Gastrocnemius medialis (tissue), 4 donors: ENCODE data around the gene GHRH. TPM values are rescaled to one million over a fixed set of nuclear protein-coding genes. Genes with fewer than 3 reads are reported as not detected.

Source experiments
- ATAC-seq, 2 donors: fragments of 150-250 bp; one replicate each; pipeline ENCODE4 v1.9.1; 2016
- DNase-seq, 2 donors: peaks; one replicate each; pipeline ENCODE4 v3.0.0-alpha.2; 2019
- H3K27ac ChIP-seq, 4 donors: fragments of 200-600 bp; sonication (generic); 1 replicate in 1 of 4; 2 replicates in 3 of 4; pipeline ENCODE4 v1.5.1; 2016 to 2018; ENCODE audit warnings: mild to moderate bottlenecking in 2 of 4, moderate library complexity in 1 of 4
- H3K27me3 ChIP-seq, 3 donors: fragments of 200-600 bp; sonication (generic) in 2 of 3; 1 replicate in 1 of 3; 2 replicates in 2 of 3; pipeline versions ENCODE4 v1.5.1 to v1.6.0; 2016 to 2019; ENCODE audit warnings: mild to moderate bottlenecking in 1 of 3, moderate library complexity in 1 of 3
- H3K36me3 ChIP-seq, 2 donors: fragments of 200-600 bp; sonication (generic) in 1 of 2; one replicate each; pipeline ENCODE4 v1.5.1; 2017 to 2018
- H3K4me1 ChIP-seq, 2 donors: fragments of 200-600 bp; sonication (generic) in 1 of 2; one replicate each; pipeline ENCODE4 v1.5.1; 2016 to 2017; ENCODE audit warnings: mild to moderate bottlenecking in 2 of 2
- H3K4me3 ChIP-seq, 4 donors: fragments of 200-600 bp; sonication (generic) in 3 of 4; 1 replicate in 1 of 4; 2 replicates in 3 of 4; pipeline ENCODE4 v1.5.1; 2016 to 2019; ENCODE audit warnings: mild to moderate bottlenecking in 2 of 4
- H3K9me3 ChIP-seq, 3 donors: fragments of 200-600 bp; sonication (generic) in 2 of 3; 1 replicate in 1 of 3; 2 replicates in 2 of 3; pipeline ENCODE4 v1.5.1; 2016 to 2019
- CTCF ChIP-seq, 5 experiments: fragments of 450-650 bp in 3 of 5; fragments of 200-600 bp in 2 of 5; sonication (generic) in 2 of 5; IDR thresholded peaks in 4 of 5; conservative IDR thresholded peaks in 1 of 5; 1 replicate in 4 of 5; 2 replicates in 1 of 5; pipeline ENCODE4 v1.5.1; 2016 to 2019; ENCODE audit warnings: antibody characterized with exemption in 5 of 5, mild to moderate bottlenecking in 3 of 5, moderate library complexity in 3 of 5
- POLR2A ChIP-seq, 2 donors: fragments of 450-650 bp; IDR thresholded peaks; one replicate each; pipeline ENCODE4 v1.6.1; 2017; ENCODE audit warnings: antibody characterized with exemption in 2 of 2, mild to moderate bottlenecking in 2 of 2, moderate library complexity in 2 of 2
- in situ Hi-C, 4 donors: fragments of 200-750 bp; cut with MboI; loops; one replicate each; pipeline versions ENCODE4 v1.15.0 to v1.8.0; 2017; ENCODE audit warnings: low sequenced_read_pairs in 4 of 4
- intact Hi-C: fragments of 100-400 bp; cut with DNase I; formaldehyde crosslinking; loops from one replicate; pipeline ENCODE4 v1.15.1; 2023; ENCODE audit warnings: low total_unique reads
- total RNA-seq, 4 donors: library from RNA; depleted of rRNA; stranded (reverse); fragments of >200 nt; gene quantifications; one replicate each; pipeline versions ENCODE4 v1.1.0 to v1.2.3, GENCODE V29; 2016

GHRH gene
- total RNA-seq, 4 donors from 2014 or later, result not detected

- in situ Hi-C loops, result no loop called here
These were observed 51.8 kb downstream of the GHRH start for GRCh38 chr20:37209661-37210314.

GRCh38 chr20:37209193-37209592 is 52.4 kb downstream of the GHRH start:
- Histone ChIP-seq H3K4me3 (no peak overlapping the region), H3K27me3 (no peaks in the 10 kb centered on the region), H3K9me3 (no peaks in the 10 kb centered on the region), H3K4me1 (no peaks in the 10 kb centered on the region), H3K36me3 (peaks cover 3 to 99% of the 10 kb centered on the region in 2 donors), H3K27ac (no peak overlapping the region)
- in situ Hi-C loops, result no loop called here
- TF ChIP-seq POLR2A (IDR thresholded peaks at IDR 0.05) (no peak), CTCF (IDR thresholded peaks at IDR 0.05 in 4 of 5, conservative IDR thresholded peaks at IDR 0.05 in 1 of 5) (no peak)
- ATAC-seq (no peak), DNase-seq (no peak)
- intact Hi-C loops, result no loop called here

More at GRCh38 chr20:37209661-37210314, 51.8 kb downstream of the GHRH start:
- no peaks in the 10 kb centered on the region for H3K9me3 ChIP-seq
- intact Hi-C loops, result no loop called here
- H3K4me3 ChIP-seq, result no peak overlapping the region
- TF ChIP-seq CTCF (IDR thresholded peaks at IDR 0.05 in 4 of 5, conservative IDR thresholded peaks at IDR 0.05 in 1 of 5) (no peak), POLR2A (IDR thresholded peaks at IDR 0.05) (no peak)
- H3K27ac ChIP-seq, result no peak overlapping the region
- H3K36me3 ChIP-seq, result peaks cover 3 to 98% of the 10 kb centered on the region in 2 donors
- no peaks in the 10 kb centered on the region for H3K4me1 ChIP-seq
- H3K27me3 ChIP-seq, result no peaks in the 10 kb centered on the region
- no peak for ATAC-seq
- no peak for DNase-seq

DNA sequence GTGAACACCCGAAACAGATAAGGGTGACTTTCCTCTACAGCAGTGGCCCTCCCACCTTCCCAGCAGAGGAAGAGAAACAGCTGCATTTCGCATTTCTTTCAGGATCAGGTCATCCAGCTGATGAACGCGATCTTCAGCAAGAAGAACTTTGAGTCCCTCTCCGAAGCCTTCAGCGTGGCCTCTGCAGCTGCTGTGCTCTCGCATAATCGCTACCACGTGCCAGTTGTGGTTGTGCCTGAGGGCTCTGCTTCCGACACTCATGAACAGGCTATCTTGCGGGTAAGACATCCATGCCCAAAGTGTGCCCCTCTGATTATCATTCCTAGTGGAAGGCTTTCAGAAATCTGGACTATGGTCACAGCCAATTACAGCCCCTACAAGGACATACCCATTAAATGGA is 54.4 kb downstream of the GHRH start:
- no peaks in the 10 kb centered on the region for H3K27me3 ChIP-seq
- in situ Hi-C loops, result no loop called here
- no peak for ATAC-seq
- no peaks in the 10 kb centered on the region for H3K4me1 ChIP-seq
- H3K27ac ChIP-seq, result no peak overlapping the region
- peaks cover 3 to 86% of the 10 kb centered on the region in 2 donors for H3K36me3 ChIP-seq
- no peaks in the 10 kb centered on the region for H3K9me3 ChIP-seq
- TF ChIP-seq POLR2A (IDR thresholded peaks at IDR 0.05) (no peak), CTCF (IDR thresholded peaks at IDR 0.05 in 4 of 5, conservative IDR thresholded peaks at IDR 0.05 in 1 of 5) (no peak)
- no peak for DNase-seq
- intact Hi-C loops, result no loop called here
- no peak overlapping the region for H3K4me3 ChIP-seq

DNA sequence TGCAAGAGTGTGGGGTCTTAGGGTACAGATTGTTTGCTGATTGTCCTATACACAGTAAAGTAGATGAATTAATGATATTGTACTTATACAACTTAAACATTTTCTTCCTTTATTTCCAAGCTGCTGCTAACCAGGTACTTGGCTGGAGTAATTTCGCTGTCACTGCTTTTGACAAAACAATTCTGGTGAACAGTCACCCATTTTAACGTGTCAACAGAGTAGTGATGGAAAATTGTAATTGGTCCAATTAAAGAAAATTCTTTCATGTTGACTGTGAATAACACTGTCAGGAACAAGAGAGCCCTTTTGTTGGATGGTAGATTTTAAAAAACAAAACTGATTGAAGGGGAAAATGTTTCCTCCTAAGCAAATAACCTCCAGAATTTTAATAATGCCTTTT is 55.8 kb downstream of the GHRH start:
- intact Hi-C loops (no loop called here), in situ Hi-C loops (no loop called here)
- no peak overlapping the region for H3K27ac ChIP-seq
- H3K4me1 ChIP-seq, result no peaks in the 10 kb centered on the region
- no peak for TF ChIP-seq CTCF (IDR thresholded peaks at IDR 0.05 in 4 of 5, conservative IDR thresholded peaks at IDR 0.05 in 1 of 5)
- no peak for TF ChIP-seq POLR2A (IDR thresholded peaks at IDR 0.05)
- ATAC-seq (no peak), DNase-seq (no peak)
- H3K4me3 ChIP-seq, result no peak overlapping the region
- H3K9me3 ChIP-seq, result no peaks in the 10 kb centered on the region
- no peaks in the 10 kb centered on the region for H3K27me3 ChIP-seq
- peaks cover 3 to 77% of the 10 kb centered on the region in 2 donors for H3K36me3 ChIP-seq

GRCh38 chr20:37205130-37205529 is 56.5 kb downstream of the GHRH start:
- no peak for ATAC-seq
- no peaks in the 10 kb centered on the region for H3K27me3 ChIP-seq
- TF ChIP-seq POLR2A (IDR thresholded peaks at IDR 0.05) (no peak), CTCF (IDR thresholded peaks at IDR 0.05 in 4 of 5, conservative IDR thresholded peaks at IDR 0.05 in 1 of 5) (no peak)
- no peak for DNase-seq
- H3K9me3 ChIP-seq, result no peaks in the 10 kb centered on the region
- no peak overlapping the region for H3K4me3 ChIP-seq
- peaks cover 3 to 72% of the 10 kb centered on the region in 2 donors for H3K36me3 ChIP-seq
- peaks cover 0 to 2% of the 10 kb centered on the region in 2 donors for H3K4me1 ChIP-seq
- no peak overlapping the region for H3K27ac ChIP-seq
- in situ Hi-C loops, result no loop called here
- intact Hi-C loops, result no loop called here
